ENCODE results near the gene OPRD1.

- no peak for TF ChIP-seq CTCF (conservative IDR thresholded peaks at IDR 0.05 in 1 of 2, IDR thresholded peaks at IDR 0.05 in 1 of 2; ENCODE audit: extremely low read depth in 1 of 2, insufficient read depth in 1 of 2, low read depth in 1 of 2, low read length in 2 of 2)
- TF ChIP-seq EZH2 (IDR thresholded peaks at IDR 0.05; ENCODE audit: borderline replicate concordance, low read length): no peak
Observed at GRCh38 chr1:28860332-28861073, 48.5 kb downstream of the OPRD1 start.

Measured in mammary epithelial cell (primary cell).